Measurements from ENCODE around the gene VAMP5.
"Not testable (repeated sequence)": the region's sequence is repeated elsewhere in the genome, so short reads cannot be mapped to it uniquely, and the experiment has no call there.

The VAMP5 gene

DNA sequence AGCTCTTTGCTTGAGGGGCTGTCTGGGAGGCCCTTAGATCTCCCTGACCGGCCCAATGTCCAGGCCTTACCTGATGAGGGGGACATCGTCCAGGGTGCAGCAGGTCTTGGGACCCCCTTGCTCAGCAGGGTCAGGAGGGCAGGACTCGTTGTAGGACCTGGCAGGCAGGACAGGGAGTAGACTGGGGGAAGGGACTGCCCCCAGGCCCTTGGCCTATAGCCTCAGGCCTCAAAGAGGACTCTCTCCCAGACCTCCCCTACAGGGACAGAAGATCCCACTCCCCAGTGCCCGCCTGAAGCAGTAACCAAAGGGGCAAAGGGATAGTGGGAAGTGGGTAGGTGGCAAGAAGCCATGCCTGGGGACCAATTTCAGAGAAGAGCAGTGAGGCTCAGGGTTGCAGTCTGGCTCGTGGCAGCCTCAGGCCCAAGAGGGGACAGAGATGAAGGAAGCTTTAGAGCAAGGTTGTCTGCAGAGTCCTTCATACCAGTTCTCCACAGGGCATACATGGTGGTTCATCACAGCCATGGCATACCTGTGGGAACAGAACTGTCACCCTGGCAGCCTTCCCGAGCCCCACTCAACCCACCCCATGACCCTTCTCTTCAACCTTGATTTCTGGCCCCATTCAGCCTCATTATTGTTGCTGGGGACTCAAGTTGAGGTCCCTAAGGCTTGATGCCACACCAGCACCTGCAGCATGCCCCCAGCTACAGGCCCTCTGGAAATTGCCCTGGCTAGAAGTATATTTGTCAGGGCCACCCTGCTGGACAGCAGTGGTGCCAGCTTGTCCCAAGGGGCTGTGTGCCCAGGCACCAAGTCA is 16.9 kb downstream of the VAMP5 start:
- DNase-seq (ENCODE audit: low read depth in 2 of 2), result no peak

DNA sequence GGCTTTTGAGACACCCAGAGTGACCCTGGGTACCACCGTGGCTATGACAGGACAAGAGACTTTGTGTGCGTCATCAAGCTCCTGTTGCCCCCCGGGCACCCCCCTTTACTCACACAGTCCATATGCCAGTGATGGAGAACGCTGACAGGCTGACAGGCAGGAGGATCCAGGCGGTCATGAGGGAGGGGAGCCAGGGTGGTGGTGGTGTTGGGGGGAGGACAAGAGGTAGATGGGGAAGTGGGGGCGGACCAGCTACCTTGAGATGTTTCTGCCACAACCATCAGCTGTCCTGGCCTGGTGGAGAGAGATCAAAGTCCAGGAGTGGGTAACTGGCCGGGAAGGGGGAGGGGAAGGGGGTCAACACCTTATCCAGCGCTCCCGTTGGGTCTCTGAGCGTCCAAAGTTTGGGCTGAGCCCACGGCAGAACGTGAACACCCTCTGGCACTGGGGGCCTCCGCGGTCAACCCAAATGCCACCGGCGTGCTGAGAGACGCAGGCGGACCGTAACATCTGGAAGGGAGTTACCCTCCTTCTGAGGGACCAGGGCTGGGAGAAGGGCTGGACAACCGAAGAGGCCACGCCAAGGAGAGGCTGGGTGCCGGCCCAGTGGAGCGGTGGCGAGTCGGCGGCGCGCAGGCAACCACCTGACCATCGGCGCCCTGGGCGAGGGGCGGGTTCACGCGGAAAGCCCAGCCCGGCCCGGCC is 17.7 kb downstream of the VAMP5 start:
- no peak for DNase-seq (ENCODE audit: low read depth in 2 of 2)

DNA sequence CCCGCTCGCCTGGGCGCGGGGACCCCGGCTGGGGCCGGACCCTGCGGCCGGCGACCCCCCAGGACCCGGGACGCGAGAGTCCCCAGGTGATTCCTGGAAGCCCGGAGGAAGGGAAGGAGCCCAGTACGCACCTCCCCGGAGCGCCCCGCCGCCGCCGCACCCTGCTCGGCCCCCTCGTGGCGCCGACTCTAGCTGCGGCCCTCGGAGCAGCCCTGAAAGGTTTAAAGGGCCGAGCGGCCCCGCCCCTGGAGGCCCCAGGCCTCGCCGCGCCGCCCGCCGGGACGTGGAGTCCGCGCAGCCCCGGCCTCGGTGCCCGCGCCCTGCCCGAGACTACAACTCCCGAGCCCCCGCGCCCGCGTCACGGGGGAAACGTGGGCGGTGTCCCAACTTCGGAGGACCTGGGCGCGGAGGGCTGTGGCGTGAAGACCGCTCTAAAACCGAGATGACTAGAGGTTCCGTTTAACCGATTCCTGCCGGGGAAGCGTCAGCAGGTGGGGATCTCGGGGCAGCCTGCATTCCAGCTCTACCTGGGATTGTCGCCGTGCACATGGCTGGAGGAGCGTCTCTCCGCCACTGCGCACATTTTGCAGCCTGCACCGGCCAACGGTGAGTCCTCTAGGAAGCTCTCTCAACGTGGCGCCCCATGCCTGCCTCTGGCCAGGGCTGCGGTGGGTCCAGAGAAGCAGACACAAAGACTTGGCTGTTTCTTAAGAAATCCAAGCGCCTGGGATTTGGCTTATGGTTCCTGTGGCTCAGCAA is 18.4 kb downstream of the VAMP5 start, which contains the start of gene TMEM150A:
Gene TMEM150A, minus strand, starts transcription at position 223 of the 759 bp plus-strand sequence. CDS start 750 bp downstream, outside the sequence.
- peak; percentile 73 to 76 for DNase-seq (ENCODE audit: low read depth in 2 of 2)

DNA sequence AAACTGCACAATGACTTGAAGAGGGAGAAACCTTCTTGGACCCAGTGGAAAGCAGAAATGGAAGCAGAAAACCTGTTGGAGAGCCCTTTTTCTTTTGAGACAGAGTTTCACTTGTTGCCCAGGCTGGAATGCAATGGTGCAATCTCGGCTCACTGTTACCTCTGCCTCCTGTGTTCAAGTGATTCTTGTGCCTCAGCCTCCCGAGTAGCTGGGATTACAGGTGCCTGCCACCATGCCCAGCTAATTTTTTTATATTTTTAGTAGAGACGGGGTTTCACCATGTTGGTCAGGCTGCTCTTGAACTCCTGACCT is 19.9 kb downstream of the VAMP5 start:
- DNase-seq (ENCODE audit: low read depth in 2 of 2), result not testable (repeated sequence)

DNA sequence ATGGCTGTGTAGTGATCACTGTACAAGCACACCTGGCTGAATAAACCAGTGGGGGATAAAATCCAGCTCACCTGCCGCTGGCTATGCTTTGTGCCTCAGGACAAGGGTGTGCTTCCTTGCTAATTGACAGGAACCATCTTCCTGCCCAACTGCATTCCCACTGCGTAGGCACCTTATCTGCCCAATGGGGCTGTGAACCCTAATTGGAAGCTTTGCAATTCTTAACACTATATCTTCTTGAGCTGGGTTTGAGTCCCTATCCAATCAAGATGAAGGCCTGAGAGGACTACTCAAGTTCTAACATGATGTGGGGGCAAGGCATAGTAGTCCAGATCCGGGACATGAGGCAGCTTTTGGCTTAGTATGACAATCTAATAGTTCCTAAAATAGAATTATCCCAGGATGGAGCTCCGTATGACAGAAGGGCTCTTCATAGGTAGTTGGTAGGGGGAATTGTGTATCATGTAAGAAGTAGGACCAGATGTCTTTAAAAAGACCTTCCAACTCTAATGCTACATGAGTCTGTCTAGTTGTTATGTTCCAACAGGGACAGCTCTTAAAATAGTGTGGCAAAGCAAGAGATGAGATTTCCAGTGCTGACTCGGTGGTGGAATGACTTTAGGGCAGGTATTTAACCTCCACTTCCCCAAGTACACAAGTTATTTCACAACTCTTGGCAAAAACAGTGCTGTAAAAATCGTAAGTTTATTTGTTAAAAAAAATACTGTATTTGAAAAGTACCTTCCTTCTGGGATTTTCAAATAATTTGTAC is 20.5 kb downstream of the VAMP5 start:
- no peak for DNase-seq (ENCODE audit: low read depth in 2 of 2)

DNA sequence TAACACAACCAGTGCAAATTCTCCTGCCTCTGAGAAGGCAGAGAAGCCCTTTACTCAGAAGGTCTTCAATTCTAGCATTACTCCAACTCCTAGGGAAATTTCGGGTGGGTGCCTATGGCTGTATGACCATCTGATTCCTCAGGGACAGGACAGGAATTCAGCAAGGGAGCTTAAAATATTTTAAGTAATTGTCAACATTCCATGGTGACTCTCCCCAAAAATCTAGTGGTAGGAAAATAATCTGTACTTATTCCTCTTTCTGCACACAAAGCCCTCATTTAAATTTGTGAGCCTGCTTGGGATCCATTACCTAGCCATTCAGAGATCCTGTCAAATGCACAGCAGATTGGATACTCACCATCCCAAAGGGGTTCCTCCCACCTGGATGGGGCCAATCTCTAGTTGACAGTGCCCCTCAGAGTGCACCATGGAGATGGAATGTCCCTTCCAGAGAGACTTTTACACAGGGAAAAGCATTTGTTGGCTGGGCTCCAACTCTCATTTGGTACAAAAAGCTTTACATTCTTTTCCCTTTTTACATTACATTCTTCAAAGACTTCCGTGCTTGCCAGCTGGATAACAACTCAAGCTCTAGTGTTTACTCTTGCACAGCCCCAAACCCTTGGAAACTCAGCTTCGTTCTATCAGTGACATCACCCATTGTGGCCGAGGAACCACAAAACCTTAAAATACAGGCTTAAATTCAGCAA is 21.3 kb downstream of the VAMP5 start:
- peak; percentile 64 to 65 for DNase-seq (ENCODE audit: low read depth in 2 of 2)

DNA sequence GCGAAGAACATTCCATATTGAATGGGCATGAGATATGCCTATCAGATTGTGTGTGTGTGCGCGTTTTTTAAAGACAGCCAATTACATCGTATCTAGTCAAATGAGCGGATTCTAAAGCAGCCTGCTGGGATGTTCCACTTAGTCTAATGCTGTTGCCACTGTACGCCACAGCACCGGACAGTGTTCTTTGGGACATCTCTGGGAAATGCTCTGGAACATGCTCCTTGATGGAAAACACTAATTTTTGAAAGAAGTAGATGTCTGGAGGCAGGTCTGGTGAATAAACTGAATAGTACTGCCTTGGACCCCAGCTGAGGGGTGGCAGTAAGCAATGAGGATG is 21.9 kb downstream of the VAMP5 start:
- DNase-seq (ENCODE audit: low read depth in 2 of 2), result no peak

DNA sequence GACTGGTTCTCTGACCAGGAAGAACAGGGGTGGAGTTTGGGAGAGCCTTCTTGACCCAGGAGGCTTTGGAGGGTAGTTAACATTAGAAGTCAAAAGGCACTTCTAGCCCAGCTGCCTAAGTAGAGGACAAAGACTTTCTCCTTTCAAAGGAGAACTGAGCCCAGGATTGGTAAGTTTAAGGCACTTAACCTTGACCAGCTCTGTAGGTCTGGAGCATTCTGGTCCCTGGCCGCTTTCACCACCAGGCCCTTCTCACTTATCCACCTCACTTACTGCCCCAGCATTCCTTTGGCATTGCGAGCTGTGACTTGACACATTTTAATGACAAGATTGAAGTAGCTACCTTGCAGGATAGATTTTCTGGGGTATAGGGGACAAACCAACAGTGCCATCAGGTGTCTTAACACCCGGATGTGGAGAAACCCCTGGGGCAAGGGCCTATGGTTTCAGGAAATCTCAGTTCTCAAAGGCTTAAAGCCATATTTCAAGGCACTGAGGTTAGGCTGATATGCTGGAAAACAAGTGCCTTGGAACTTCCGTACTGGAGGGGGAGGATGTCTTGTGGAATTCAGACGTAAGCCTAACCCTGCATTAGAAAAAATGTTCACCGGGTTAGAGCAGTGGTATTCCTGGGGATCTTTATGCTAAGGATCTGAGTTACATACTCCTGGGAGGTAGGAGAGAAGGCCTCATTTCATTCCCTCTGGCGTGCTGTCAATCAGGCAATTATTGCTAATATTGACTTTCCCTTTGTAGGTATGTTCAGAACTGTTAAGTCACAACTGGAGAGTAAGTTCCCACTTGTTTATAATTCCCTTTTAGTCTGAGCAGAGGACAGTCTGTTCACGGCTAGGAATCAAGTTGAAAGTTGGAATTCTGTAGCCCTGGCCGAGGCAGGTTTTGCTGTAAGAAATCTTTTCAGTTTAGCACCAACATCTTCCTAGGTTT is 23.3 kb downstream of the VAMP5 start:
- DNase-seq (ENCODE audit: low read depth in 2 of 2), result no peak

DNA sequence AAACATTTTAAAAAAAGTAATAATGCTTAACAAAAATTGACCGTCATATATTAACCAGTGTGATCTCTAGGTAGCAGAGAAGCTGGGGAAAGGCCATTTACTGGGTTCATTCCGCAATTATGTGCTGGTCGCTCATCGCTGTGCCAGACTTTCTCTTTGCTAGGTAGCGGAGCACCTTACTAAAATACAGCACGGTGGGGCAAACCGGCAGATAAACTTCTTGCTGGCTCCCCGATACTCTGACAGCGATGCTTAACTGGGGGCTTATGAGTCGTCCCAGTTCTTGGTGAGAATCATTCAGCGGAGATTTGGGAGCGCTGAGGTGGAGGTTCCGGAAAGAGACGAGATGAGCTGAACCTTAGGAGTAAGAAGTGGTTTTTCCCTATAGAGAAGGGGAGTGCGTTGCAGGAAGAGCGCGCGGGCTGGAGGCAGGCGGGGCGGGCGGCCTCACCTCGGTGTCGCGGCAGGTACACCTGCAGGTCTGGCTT is 27.0 kb downstream of the VAMP5 start:
- DNase-seq (ENCODE audit: low read depth in 2 of 2), result no peak

DNA sequence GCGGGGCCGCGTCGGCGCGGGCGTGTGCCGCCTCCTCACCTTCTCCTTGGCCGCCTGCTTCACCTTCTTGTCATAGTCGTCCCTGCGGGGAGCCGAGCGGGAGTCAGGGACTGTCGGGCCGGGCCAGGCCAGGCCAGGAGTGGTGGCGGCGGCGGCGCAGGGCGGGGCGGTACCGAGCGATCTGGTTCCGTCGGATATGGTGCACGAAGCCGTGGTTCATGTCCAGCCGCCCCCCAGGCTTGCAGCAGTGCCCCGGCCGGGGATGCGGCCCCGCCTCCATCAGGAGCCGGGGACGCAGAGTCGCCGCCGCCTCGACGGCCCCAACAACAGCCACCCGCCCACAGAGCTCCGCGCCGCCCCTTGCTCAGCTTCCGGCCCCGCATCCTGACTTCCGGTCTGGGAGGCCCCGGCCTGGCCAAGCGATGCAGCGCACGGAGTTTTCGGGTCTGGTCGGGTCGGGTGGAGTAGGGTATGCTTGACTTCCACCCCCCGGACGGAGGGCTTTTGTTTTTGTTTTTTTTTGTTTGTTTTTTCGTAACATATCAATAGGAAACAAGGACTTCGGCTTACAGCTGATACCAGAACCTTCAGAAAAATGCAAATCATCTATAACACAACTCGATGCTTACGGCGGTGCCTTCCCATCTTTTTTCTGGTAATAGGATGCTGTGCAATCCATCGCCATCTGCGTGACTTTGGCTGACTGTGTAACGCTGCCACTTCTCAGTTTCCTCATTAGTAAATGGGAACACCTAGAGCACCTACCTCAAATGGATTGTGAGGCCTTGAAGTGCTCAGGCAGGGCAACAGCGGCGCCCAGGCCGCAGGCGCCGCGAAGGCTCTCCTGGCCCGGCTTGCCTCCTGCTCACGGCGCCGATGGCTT is 27.7 kb downstream of the VAMP5 start, which contains the start of gene C2orf68:
Gene C2orf68, minus strand, starts transcription at position 362 of the 883 bp plus-strand sequence. Its CDS starts 82 bp downstream, at position 280.
- peak; percentile 59 to 63 for DNase-seq (ENCODE audit: low read depth in 2 of 2)

DNA sequence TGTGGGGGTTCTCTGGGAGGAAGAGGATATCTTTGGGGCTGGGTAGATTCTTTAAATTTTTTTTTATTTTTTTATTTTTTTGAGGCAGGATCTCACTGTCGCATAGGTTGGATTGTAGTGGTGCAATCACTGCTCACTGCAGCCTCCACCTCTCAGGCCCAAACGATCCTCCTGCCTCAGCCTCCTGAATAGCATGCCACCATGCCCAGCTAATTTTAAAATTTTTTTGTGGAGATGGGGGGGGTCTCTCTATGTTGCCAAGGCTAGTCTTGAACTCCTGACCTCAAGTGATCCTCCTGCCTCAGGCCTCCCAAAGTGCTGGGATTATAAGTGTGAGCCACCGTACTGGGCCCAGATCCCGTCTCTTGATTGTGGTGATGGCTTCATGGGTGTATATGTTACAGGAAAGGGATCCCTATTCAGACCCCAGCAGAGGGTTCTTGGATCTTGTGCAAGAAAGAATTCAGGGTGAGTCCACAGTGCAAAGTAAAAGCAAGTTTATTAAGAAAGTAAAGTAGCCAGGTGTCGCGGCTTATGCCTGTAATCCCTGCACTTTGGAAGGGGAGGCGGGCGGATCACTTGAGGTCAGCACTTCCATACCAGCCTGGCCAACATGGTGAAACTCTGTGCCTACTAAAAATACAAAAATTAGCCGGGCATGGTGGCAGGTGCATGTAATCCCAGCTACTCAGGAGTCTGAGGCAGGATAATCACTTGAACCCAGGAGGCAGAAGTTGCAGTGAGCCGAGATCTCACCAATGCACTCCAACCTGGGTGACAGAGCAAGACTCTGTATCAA is 29.7 kb downstream of the VAMP5 start:
- DNase-seq (ENCODE audit: low read depth in 2 of 2), result no peak

DNA sequence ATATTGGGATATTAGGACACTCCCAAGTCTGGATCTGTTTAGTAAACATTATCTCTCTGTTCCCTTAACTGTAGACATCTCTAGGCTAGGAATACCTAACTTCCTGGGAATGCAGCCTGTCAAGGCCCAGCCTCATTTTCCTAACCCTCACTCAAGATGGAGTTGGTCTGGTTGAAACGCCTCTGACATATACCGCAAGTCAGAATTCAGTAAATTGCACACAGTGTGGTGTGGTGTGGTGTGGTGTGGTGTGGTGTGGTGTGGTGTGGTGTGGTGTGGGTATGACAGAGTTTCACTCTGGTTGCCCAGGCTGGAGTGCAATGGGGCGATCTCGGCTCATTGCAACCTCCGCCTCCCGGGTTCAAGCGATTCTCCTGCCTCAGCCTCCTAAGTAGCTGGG is 30.5 kb downstream of the VAMP5 start:
- not testable (repeated sequence) for DNase-seq (ENCODE audit: low read depth in 2 of 2)

DNA sequence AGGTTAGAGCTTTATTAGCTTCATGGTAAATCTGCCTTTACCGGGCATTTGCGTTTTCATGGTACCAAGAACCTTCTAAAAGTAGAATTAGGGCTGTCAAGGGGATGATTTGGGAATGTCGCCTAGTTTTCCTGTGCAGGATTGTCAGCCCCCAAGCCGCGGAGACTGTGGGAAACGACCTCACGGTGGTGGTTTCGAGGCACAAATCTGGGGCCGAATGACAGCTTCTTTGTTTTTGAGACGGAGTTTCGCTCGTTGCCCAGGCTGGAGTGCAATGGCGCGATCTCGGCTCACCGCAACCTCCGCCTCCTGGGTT is 31.1 kb downstream of the VAMP5 start:
- DNase-seq (ENCODE audit: low read depth in 2 of 2), result no peak

DNA sequence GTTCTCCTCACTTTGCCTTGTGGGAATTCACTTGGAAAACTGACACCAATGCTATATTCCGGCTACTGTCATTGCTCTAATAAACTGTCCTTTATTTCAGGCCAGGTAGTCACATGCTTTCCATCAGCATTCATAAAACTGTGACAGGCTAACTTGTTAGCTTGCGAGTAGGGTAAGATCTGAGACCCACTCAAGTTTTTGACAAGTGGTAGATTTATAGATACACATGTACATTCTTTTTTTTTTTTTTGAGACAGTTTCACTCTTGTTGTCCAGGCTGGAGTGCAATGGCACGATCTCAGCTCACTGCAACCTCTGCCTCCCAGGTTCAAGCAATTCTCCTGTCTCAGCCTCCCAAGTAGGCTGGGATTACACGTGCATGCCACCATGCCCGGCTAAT is 33.5 kb downstream of the VAMP5 start:
- not testable (repeated sequence) for DNase-seq (ENCODE audit: low read depth in 2 of 2)

DNA sequence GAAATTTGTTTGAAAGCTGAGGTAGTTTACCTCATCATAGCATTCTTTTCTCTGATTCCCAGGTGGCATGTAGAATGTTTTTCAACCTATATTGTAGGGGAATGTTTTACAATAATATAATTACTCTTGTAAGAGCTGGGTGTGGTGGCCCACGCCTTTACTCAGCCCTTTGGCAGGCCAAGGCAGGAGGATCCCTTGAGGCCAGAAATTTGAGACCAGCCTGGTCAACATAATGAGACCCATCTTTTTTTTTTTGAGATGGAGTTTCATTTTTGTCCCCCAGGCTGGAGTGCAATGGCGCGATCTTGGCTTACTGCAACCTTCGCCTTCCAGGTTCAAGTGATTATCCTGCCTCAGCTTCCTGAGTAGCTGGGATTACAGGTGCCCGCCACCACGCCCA is 35.4 kb downstream of the VAMP5 start:
- no peak for DNase-seq (ENCODE audit: low read depth in 2 of 2)

DNA sequence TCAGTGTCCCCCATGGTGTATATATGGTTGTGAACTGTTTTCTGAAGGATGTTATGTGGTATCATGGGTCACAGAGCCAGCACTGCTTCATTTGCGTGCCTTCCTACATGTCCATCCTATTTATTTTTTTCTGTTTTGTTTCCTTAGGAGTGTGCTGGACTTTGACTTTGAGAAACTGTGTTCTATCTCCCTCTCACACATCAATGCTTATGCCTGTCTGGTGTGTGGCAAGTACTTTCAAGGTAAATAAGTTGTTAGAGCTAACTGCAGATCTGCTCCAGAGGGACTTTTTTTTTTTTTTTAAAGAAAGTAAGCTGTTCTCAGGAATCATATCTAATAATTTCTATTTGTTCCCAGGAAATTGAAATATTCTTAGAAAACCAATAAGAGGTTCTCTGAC is 37.1 kb downstream of the VAMP5 start:
- DNase-seq (ENCODE audit: low read depth in 2 of 2), result no peak

DNA sequence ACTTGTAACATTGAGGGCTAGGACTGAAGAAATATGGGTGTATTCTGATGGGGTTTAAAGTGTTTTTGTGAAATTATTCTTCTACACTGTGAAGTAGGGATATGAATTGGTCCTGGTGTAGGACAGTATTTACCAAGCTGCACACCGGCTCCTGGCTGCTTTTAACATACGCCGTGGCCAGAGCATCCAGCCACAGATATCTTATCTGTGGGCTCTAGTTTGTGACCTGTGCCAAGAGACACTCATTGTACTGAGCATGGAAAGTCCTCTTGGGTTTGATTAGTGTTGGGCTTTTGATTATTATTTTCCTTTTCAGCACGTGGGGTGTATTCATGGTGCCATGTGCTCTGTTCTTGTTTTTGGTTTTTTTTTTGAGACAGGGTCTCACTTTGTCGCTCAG is 39.8 kb downstream of the VAMP5 start:
- DNase-seq (ENCODE audit: low read depth in 2 of 2), result no peak

DNA sequence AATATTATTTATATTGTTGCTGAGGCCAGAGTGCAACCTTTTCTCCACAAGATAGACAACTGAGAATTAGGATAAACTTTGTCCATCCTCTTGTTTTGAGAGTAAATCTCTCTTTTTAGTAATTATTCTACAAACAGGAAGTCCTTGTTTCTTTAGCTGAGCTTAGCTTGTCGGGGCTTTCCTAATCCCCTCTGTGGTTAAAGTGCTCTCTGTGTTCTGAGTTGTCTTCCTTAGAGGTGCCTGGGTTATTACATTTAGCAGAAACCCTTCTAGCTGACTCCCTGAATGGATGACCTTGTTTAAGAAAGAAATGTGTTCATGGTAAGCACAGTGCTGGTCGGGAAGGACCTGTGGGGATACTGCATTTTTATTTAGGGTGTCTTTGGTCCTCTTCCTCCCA is 44.4 kb downstream of the VAMP5 start:
- no peak for DNase-seq (ENCODE audit: low read depth in 2 of 2)
